H1 (cell line): Measurements from ENCODE around the gene PLXNB2. TPM values are rescaled to one million over a fixed set of nuclear protein-coding genes. Genes with fewer than 3 reads are reported as not detected.

Source experiments
- CTCF ChIA-PET: fragments of 300-600 bp; sonication (Branson Sonifier 250); formaldehyde crosslinking; loops from one replicate; lab custom pipeline; 2021; ENCODE audit not compliant: partially characterized antibody; lab: Charles Lee
- POLR2A ChIA-PET: fragments of 300-600 bp; sonication (Branson Sonifier 250); formaldehyde crosslinking; loops from one replicate; lab custom pipeline; 2021; ENCODE audit warnings: inconsistent platforms; ENCODE audit not compliant: partially characterized antibody; lab: Charles Lee
- DNase-seq, 2 experiments: peaks; one replicate each; pipeline versions ENCODE4 v3.0.0 to v3.0.0-alpha.2; 2010 to 2022; ENCODE audit warnings: low spot score in 2 of 2, low read depth in 1 of 2, mixed read lengths in 1 of 2
- FAIRE-seq: peaks from 2 replicates; lab custom pipeline; 2011; peaks lifted over from hg19 to GRCh38; lab: Jason Lieb, UNC
- H2AFZ ChIP-seq: 2 replicates; pipeline ENCODE4 v1.8.1; 2012; ENCODE audit warnings: low read length, inconsistent platforms
- H2AK5ac ChIP-seq: 2 replicates; pipeline ENCODE4 v1.6.1; 2013; ENCODE audit warnings: low read depth, low read length
- H2BK120ac ChIP-seq: replicated peaks from 2 replicates; pipeline ENCODE3; 2013; ENCODE audit warnings: low read depth, low read length, inconsistent platforms
- H2BK12ac ChIP-seq: 2 replicates; pipeline ENCODE4 v1.6.1; 2013; ENCODE audit warnings: low read depth, low read length
- H2BK15ac ChIP-seq: 2 replicates; pipeline ENCODE4 v1.6.1; 2013; ENCODE audit warnings: low read length
- H2BK20ac ChIP-seq: 2 replicates; pipeline ENCODE4 v1.6.1; 2013; ENCODE audit warnings: low read length
- H2BK5ac ChIP-seq: 2 replicates; pipeline ENCODE4 v1.6.1; 2013; ENCODE audit warnings: low read depth, low read length
- H3K14ac ChIP-seq: 2 replicates; pipeline ENCODE4 v1.6.1; 2013; ENCODE audit warnings: inconsistent platforms; ENCODE audit not compliant: insufficient read length
- H3K18ac ChIP-seq: 2 replicates; pipeline ENCODE4 v1.6.1; 2013; ENCODE audit warnings: low read length; ENCODE audit errors: extremely low read depth
- H3K23ac ChIP-seq: 2 replicates; pipeline ENCODE4 v1.6.1; 2013; ENCODE audit warnings: inconsistent platforms; ENCODE audit not compliant: insufficient read length
- H3K23me2 ChIP-seq: 2 replicates; pipeline ENCODE4 v1.6.1; 2013; ENCODE audit warnings: low read depth, low read length
- H3K27ac ChIP-seq: 2 replicates; pipeline ENCODE4 v1.6.1; 2011; ENCODE audit warnings: low read depth, low read length, inconsistent platforms
- H3K27me3 ChIP-seq, 4 experiments: replicated peaks in 1 of 4; 1 replicate in 1 of 4; 2 replicates in 3 of 4; pipeline versions ENCODE4 v1.6.1 to v1.8.1; 2011 to 2013; ENCODE audit warnings: low read length in 3 of 4, mild to moderate bottlenecking in 3 of 4, inconsistent platforms in 2 of 4, mixed read lengths in 2 of 4, moderate library complexity in 1 of 4; ENCODE audit not compliant: control insufficient read depth in 3 of 4, insufficient read depth in 3 of 4; ENCODE audit errors: extremely low read depth in 1 of 4
- H3K36me3 ChIP-seq, 4 experiments: 2 replicates each; pipeline versions ENCODE4 v1.6.1 to v1.8.1; 2011 to 2013; ENCODE audit warnings: mild to moderate bottlenecking in 4 of 4, low read length in 3 of 4, moderate library complexity in 2 of 4, control low read depth in 1 of 4, inconsistent platforms in 1 of 4; ENCODE audit not compliant: insufficient read depth in 4 of 4, control insufficient read depth in 2 of 4
- H3K4ac ChIP-seq: replicated peaks from 2 replicates; pipeline ENCODE3; 2013; ENCODE audit warnings: low read length, low read depth, mixed read lengths, inconsistent platforms; ENCODE audit not compliant: insufficient read length
- H3K4me1 ChIP-seq, 4 experiments: replicated peaks in 1 of 4; 1 replicate in 1 of 4; 2 replicates in 3 of 4; pipeline versions ENCODE4 v1.6.1 to v1.8.1; 2011 to 2013; ENCODE audit warnings: low read length in 3 of 4, inconsistent platforms in 2 of 4, mixed read lengths in 1 of 4; ENCODE audit not compliant: insufficient read depth in 4 of 4, control insufficient read depth in 3 of 4
- H3K4me2 ChIP-seq, 2 experiments: 2 replicates each; pipeline versions ENCODE4 v1.6.1 to v1.8.1; 2011 to 2013; ENCODE audit warnings: low read depth in 2 of 2, low read length in 2 of 2, control low read depth in 1 of 2, inconsistent platforms in 1 of 2, mild to moderate bottlenecking in 1 of 2; ENCODE audit not compliant: insufficient read depth in 1 of 2
- H3K4me3 ChIP-seq, 4 experiments: fragments of 200-600, 300-600 bp in 1 of 4; sonication (generic), shearing (Covaris generic), sonication (Bioruptor Twin) in 1 of 4; 2 replicates each; pipeline versions ENCODE4 v1.5.1 to v1.8.1; 2011 to 2016; ENCODE audit warnings: low read length in 4 of 4, low read depth in 3 of 4, control low read depth in 2 of 4, inconsistent platforms in 2 of 4, mild to moderate bottlenecking in 2 of 4, mixed read lengths in 1 of 4, moderate library complexity in 1 of 4; ENCODE audit not compliant: insufficient read depth in 2 of 4; ENCODE audit errors: extremely low read depth in 1 of 4
- H3K56ac ChIP-seq: replicated peaks from 2 replicates; pipeline ENCODE3; 2013; ENCODE audit warnings: low read depth, mild to moderate bottlenecking, mixed read lengths, low read length, inconsistent platforms; ENCODE audit not compliant: insufficient read length
- H3K79me1 ChIP-seq: 2 replicates; pipeline ENCODE4 v1.6.1; 2013; ENCODE audit warnings: low read depth, low read length, control low read depth
- H3K79me2 ChIP-seq, 2 experiments: 2 replicates each; pipeline versions ENCODE4 v1.6.1 to v1.8.1; 2012 to 2013; ENCODE audit warnings: low read length in 2 of 2, mild to moderate bottlenecking in 2 of 2, inconsistent platforms in 1 of 2; ENCODE audit not compliant: insufficient read depth in 2 of 2, control insufficient read depth in 1 of 2
- H3K9ac ChIP-seq, 4 experiments: replicated peaks in 1 of 4; 1 replicate in 1 of 4; 2 replicates in 3 of 4; pipeline versions ENCODE4 v1.6.1 to v1.8.1; 2011 to 2013; ENCODE audit warnings: low read depth in 3 of 4, low read length in 3 of 4, control low read depth in 2 of 4, mild to moderate bottlenecking in 2 of 4, moderate library complexity in 2 of 4, inconsistent platforms in 1 of 4; ENCODE audit errors: extremely low read depth in 1 of 4
- H3K9me3 ChIP-seq, 2 experiments: 2 replicates each; pipeline versions ENCODE4 v1.6.1 to v1.8.1; 2012 to 2013; ENCODE audit warnings: mild to moderate bottlenecking in 2 of 2, moderate library complexity in 2 of 2, control low read depth in 1 of 2, inconsistent platforms in 1 of 2, low read depth in 1 of 2, low read length in 1 of 2, mixed read lengths in 1 of 2; ENCODE audit not compliant: insufficient read depth in 2 of 2
- H4K20me1 ChIP-seq, 2 experiments: replicated peaks in 1 of 2; 2 replicates each; pipeline versions ENCODE3 to v1.8.1; 2011 to 2013; ENCODE audit warnings: inconsistent platforms in 2 of 2, low read length in 2 of 2, mild to moderate bottlenecking in 1 of 2; ENCODE audit not compliant: insufficient read depth in 2 of 2, control insufficient read depth in 1 of 2
- H4K5ac ChIP-seq: 2 replicates; pipeline ENCODE4 v1.6.1; 2013; ENCODE audit warnings: low read length, low read depth, mixed read lengths, inconsistent platforms; ENCODE audit not compliant: insufficient read length
- H4K8ac ChIP-seq: 2 replicates; pipeline ENCODE4 v1.8.0; 2013; ENCODE audit warnings: mild to moderate bottlenecking, moderate library complexity, low read length, inconsistent platforms; ENCODE audit not compliant: insufficient read depth; ENCODE audit errors: extremely low read depth
- H4K91ac ChIP-seq: replicated peaks from 2 replicates; pipeline ENCODE3; 2013; ENCODE audit warnings: low read length, mixed read lengths, inconsistent platforms; ENCODE audit not compliant: insufficient read length
- BRCA1 ChIP-seq: IDR thresholded peaks from 2 replicates; pipeline ENCODE4 v1.6.1; 2012; ENCODE audit warnings: low read depth, low read length, improper control_type of control experiment
- CEBPB ChIP-seq: IDR thresholded peaks from 2 replicates; pipeline ENCODE4 v1.6.1; 2012; ENCODE audit warnings: low read depth, low read length
- CHD1 ChIP-seq: IDR thresholded peaks from 2 replicates; pipeline ENCODE4 v1.6.1; 2012; ENCODE audit warnings: low read depth, low read length, improper control_type of control experiment
- CREB1 ChIP-seq: IDR thresholded peaks from 2 replicates; pipeline ENCODE4 v1.6.1; 2012; ENCODE audit warnings: inconsistent platforms
- CTBP2 ChIP-seq: IDR thresholded peaks from 2 replicates; pipeline ENCODE4 v1.7.0; 2011; ENCODE audit warnings: borderline replicate concordance, mild to moderate bottlenecking, moderate library complexity, mixed read lengths, low read length; ENCODE audit not compliant: insufficient read depth, insufficient read length
- NRF1 ChIP-seq: IDR thresholded peaks from 2 replicates; pipeline ENCODE4 v1.6.1; 2011; ENCODE audit warnings: mild to moderate bottlenecking, low read depth, low read length, improper control_type of control experiment
- POLR2AphosphoS5 ChIP-seq: IDR thresholded peaks from 2 replicates; pipeline ENCODE4 v1.6.1; 2011; ENCODE audit warnings: low read depth, low read length
- POU5F1 ChIP-seq: IDR thresholded peaks from 2 replicates; pipeline ENCODE4 v1.6.1; 2011; ENCODE audit warnings: low read depth, mild to moderate bottlenecking, low read length, moderate library complexity
- RFX5 ChIP-seq: IDR thresholded peaks from 2 replicates; pipeline ENCODE4 v1.6.1; 2011; ENCODE audit warnings: low read depth, low read length, improper control_type of control experiment, borderline replicate concordance
- SP4 ChIP-seq: IDR thresholded peaks from 2 replicates; pipeline ENCODE4 v1.6.1; 2012; ENCODE audit warnings: low read length, inconsistent platforms
- SUZ12 ChIP-seq: fragments of 200-600 bp; sonication (generic); IDR thresholded peaks from 2 replicates; pipeline ENCODE4 v1.6.1; 2012; ENCODE audit warnings: mild to moderate bottlenecking, inconsistent platforms, low read length, moderate library complexity, mixed read lengths
- TCF12 ChIP-seq: IDR thresholded peaks from 2 replicates; pipeline ENCODE4 v1.6.1; 2011; ENCODE audit warnings: low read depth, mild to moderate bottlenecking, low read length
- WGBS, 2 experiments: shearing (Covaris generic) in 1 of 2; methylation state at CpG; one replicate each; pipeline versions ENCODE4 v1.1.6 to v1.1.7; 2013 to 2015; ENCODE audit warnings: low lambda C conversion rate in 2 of 2, mixed read lengths in 2 of 2, inconsistent platforms in 1 of 2, low coverage in 1 of 2, missing lambda C conversion rate in 1 of 2; ENCODE audit not compliant: insufficient replicate concordance in 2 of 2, insufficient coverage in 1 of 2, insufficient read length in 1 of 2; ENCODE audit errors: extremely low coverage in 1 of 2, missing lambda C conversion rate in 1 of 2; 5-methylcytosine and 5-hydroxymethylcytosine counted together
- polyA plus RNA-seq, 7 experiments: library from polyadenylated mRNA; depleted of rRNA in 3 of 7; stranded (reverse) in 5 of 7; unstranded in 2 of 7; fragments of >200 nt in 5 of 7; fragments of 200-250 nt in 2 of 7; gene quantifications; 1 replicate in 5 of 7; 2 replicates in 1 of 7; 4 replicates in 1 of 7; pipeline versions ENCODE4 v1.2.1 to v1.2.3, GENCODE V29; 2011 to 2013; ENCODE audit warnings: missing spikeins in 2 of 7, mixed read lengths in 2 of 7
- total RNA-seq: library from RNA; stranded (reverse); fragmentation: NEBNext Ultra II Directional; extraction: Animal tissue kit (Norgen Biotek cat#: 25700); gene quantifications from 2 replicates; pipeline ENCODE4 v1.2.1, GENCODE V29; 2021
- TF ChIP-seq, protein P1 (sequence below): IDR thresholded peaks from 2 replicates; pipeline ENCODE4 v1.6.1; 2011; ENCODE audit warnings: low read depth, mild to moderate bottlenecking, low read length; ENCODE audit not compliant: insufficient read depth
- TF ChIP-seq, protein P2 (sequence below): IDR thresholded peaks from 2 replicates; pipeline ENCODE4 v1.6.1; 2012; ENCODE audit warnings: inconsistent platforms

PLXNB2 gene
- total and polyA plus RNA-seq, 2 of the 8 experiments (the other 6 are each of a cell fraction or from before 2014, with no cell fraction given), result 58.3 to 92.8 TPM

DNA sequence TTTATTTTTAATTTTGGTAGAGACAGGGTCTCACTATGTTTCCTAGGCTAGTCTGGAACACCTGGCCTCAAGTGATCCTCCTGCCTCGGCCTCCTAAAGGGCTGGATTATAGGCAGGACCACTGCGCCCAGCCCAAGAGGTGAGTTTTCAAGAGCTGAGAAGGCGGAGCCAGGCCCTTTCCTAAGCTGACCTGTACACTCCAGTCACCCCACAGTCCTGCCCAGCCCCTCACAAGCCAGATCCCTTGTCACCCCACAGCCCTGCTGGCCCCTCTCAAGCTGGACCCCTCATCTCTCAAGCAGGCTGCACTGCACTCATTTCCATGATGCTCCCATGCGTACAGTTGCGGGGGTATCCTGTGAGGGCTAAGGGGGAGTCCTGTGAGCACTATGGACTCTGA is 16.5 kb upstream of the PLXNB2 start:
- Histone ChIP-seq H3K36me3 (no peaks in the 10 kb centered on the region), H3K23ac (no peak overlapping the region), H4K20me1 (no peaks in the 10 kb centered on the region), H2BK120ac (no peak overlapping the region), H2BK12ac (no peak overlapping the region), H3K79me2 (no peaks in the 10 kb centered on the region), H2BK5ac (no peak overlapping the region), H3K27ac (no peak overlapping the region), H2AK5ac (no peak overlapping the region), H2BK15ac (no peak overlapping the region), H3K9me3 (no peaks in the 10 kb centered on the region), H3K4me1 (peaks cover 0 to 8% (median 2%) of the 10 kb centered on the region in 4 experiments; a peak in 4 of 7 replicates), H3K79me1 (no peaks in the 10 kb centered on the region), H3K18ac (no peak overlapping the region), H4K91ac (no peak overlapping the region), H2AFZ (no peak overlapping the region), H3K4me3 (no peak overlapping the region), H4K5ac (no peak overlapping the region), H3K56ac (no peak overlapping the region), H3K27me3 (peaks cover 1 to 13% (median 12%) of the 10 kb centered on the region in 4 experiments; a peak in 6 of 7 replicates), H4K8ac (no peak overlapping the region), H3K23me2 (peaks cover 10% of the 10 kb centered on the region; the same call in 1 of the 2 replicates), H3K9ac (no peak overlapping the region), H3K4ac (no peak overlapping the region), H2BK20ac (no peak overlapping the region), H3K4me2 (no peak overlapping the region), H3K14ac (no peak overlapping the region)
- WGBS, 2 experiments, result 90% methylated on average over 5 of the region's 5 CpGs; no CpG with 5 or more reads in 1 of the 2 experiments
- POLR2A ChIA-PET, result interaction anchor here (2.0 kb wide), 1 partner anchor 17 kb away, joined by 7 read pairs; no protein-coding TSS in a partner anchor
- DNase-seq (no peak), FAIRE-seq (no peak)
- CTCF ChIA-PET, result interaction anchor here (0.6 to 2.2 kb wide), 8 partner anchors 17 to 56 kb away, joined by 3 to 9 read pairs (median 4); no protein-coding TSS in a partner anchor
- no peak for TF ChIP-seq SP4
- TF ChIP-seq NRF1, result no peak
- no peak for TF ChIP-seq CEBPB
- TF ChIP-seq POLR2AphosphoS5, result no peak
- TF ChIP-seq CTBP2, result no peak
- TF ChIP-seq CHD1, result no peak
- no peak for TF ChIP-seq RFX5
- no peak for TF ChIP-seq POU5F1
- no peak for TF ChIP-seq BRCA1
- no peak for TF ChIP-seq SUZ12
- TF ChIP-seq CREB1, result no peak
- TF ChIP-seq, protein P1, sequence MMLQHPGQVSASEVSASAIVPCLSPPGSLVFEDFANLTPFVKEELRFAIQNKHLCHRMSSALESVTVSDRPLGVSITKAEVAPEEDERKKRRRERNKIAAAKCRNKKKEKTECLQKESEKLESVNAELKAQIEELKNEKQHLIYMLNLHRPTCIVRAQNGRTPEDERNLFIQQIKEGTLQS, result no peak
- TF ChIP-seq, protein P2, sequence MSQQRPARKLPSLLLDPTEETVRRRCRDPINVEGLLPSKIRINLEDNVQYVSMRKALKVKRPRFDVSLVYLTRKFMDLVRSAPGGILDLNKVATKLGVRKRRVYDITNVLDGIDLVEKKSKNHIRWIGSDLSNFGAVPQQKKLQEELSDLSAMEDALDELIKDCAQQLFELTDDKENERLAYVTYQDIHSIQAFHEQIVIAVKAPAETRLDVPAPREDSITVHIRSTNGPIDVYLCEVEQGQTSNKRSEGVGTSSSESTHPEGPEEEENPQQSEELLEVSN, result no peak
- TF ChIP-seq TCF12, result no peak
